HG03575 (cell line): ENCODE data around the gene CCDC73.

Experiments used
- ATAC-seq: cut with Tn5 transposase; IDR thresholded peaks from one replicate; pipeline ENCODE4 v1.9.1; 2021; ENCODE audit not compliant: unreplicated experiment, insufficient number of reproducible peaks, low FRiP score; ENCODE audit errors: extremely low read depth

CCDC73 gene

GRCh38 chr11:32566517-32566916 is 227.9 kb downstream of the CCDC73 start:
- ATAC-seq, result no peak

- no peak for ATAC-seq
These were observed 230.9 kb downstream of the CCDC73 start for GRCh38 chr11:32563600-32563959.

- ATAC-seq, result no peak
These were observed 231.4 kb downstream of the CCDC73 start for GRCh38 chr11:32562839-32563599.

GRCh38 chr11:32561835-32562234 is 232.6 kb downstream of the CCDC73 start:
- no peak for ATAC-seq

GRCh38 chr11:32555895-32556294 is 238.6 kb downstream of the CCDC73 start:
- ATAC-seq, result no peak

- ATAC-seq, result no peak
These were observed 239.4 kb downstream of the CCDC73 start for GRCh38 chr11:32555091-32555490.
